ENCODE results near the gene FOXN1. TPM values are rescaled to one million over a fixed set of nuclear protein-coding genes. Genes with fewer than 3 reads are reported as not detected.

FOXN1 gene
- total and polyA plus RNA-seq, 2 donors (not counting 1 experiment from before 2014, with no cell fraction given) = not detected

GRCh38 chr17:28571361-28572122, 65.4 kb downstream of the FOXN1 start, which contains the start of gene PIGS:
Gene PIGS, minus strand, starts transcription at chr17:28571524. Its CDS starts 28 bp downstream, at chr17:28571496.
- H3K9ac ChIP-seq (ENCODE audit: insufficient read depth, low read length) = peak within 1 kb of the TSS; percentile 83
- DNase-seq (ENCODE audit: low read depth in 2 of 2) = peak; percentile 87 to 88
- peak within 1 kb of the TSS; percentile 69 for H2AFZ ChIP-seq (ENCODE audit: low read length)
- H3K36me3 ChIP-seq (ENCODE audit: control insufficient read depth, insufficient read depth, low read length) = peaks cover 5% of the 10 kb centered on the region
- H4K20me1 ChIP-seq (ENCODE audit: control insufficient read depth, extremely low read depth, insufficient read depth, low read length) = no peaks in the 10 kb centered on the region
- peak within 1 kb of the TSS; percentile 59 for H3K27ac ChIP-seq (ENCODE audit: insufficient read depth, low read length)
- H3K79me2 ChIP-seq (ENCODE audit: control insufficient read depth, insufficient read depth, low read length) = peaks cover 12% of the 10 kb centered on the region
- TF ChIP-seq CTCF (conservative IDR thresholded peaks at IDR 0.05 in 1 of 2, IDR thresholded peaks at IDR 0.05 in 1 of 2; ENCODE audit: low read depth in 1 of 2, low read length in 2 of 2) = no peak
- TF ChIP-seq EZH2 (IDR thresholded peaks at IDR 0.05; ENCODE audit: low read length, missing control alignments) = no peak
- no peaks in the 10 kb centered on the region for H3K4me1 ChIP-seq (ENCODE audit: control insufficient read depth, extremely low read depth, insufficient read depth, low read length)
- peak within 1 kb of the TSS; percentile 96 for H3K4me2 ChIP-seq (ENCODE audit: extremely low read depth, insufficient read depth, low read length)
- H3K9me3 ChIP-seq (ENCODE audit: control insufficient read depth, insufficient read depth, low read depth, low read length) = no peaks in the 10 kb centered on the region
- H3K27me3 ChIP-seq (ENCODE audit: control insufficient read depth, insufficient read depth, low read length) = no peaks in the 10 kb centered on the region
- H3K4me3 ChIP-seq (replicated peaks in 1 of 4; ENCODE audit: control extremely low read depth in 1 of 4, insufficient read depth in 1 of 4, low read depth in 3 of 4, low read length in 4 of 4) = peak within 1 kb of the TSS; percentile 80 to 94 (median 89)

GRCh38 chr17:28572259-28573039, 66.3 kb downstream of the FOXN1 start:
- DNase-seq (ENCODE audit: low read depth in 2 of 2) = no peak
- Histone ChIP-seq H3K4me1 (ENCODE audit: control insufficient read depth, extremely low read depth, insufficient read depth, low read length) (peaks cover 4% of the 10 kb centered on the region), H3K27ac (ENCODE audit: insufficient read depth, low read length) (no peak overlapping the region), H3K4me3 (replicated peaks in 1 of 4; ENCODE audit: control extremely low read depth in 1 of 4, insufficient read depth in 1 of 4, low read depth in 3 of 4, low read length in 4 of 4) (peak overlapping the region in 2 of 4 experiments; percentile 89), H3K27me3 (ENCODE audit: control insufficient read depth, insufficient read depth, low read length) (no peaks in the 10 kb centered on the region), H2AFZ (ENCODE audit: low read length) (no peak overlapping the region), H3K9ac (ENCODE audit: insufficient read depth, low read length) (no peak overlapping the region), H3K9me3 (ENCODE audit: control insufficient read depth, insufficient read depth, low read depth, low read length) (no peaks in the 10 kb centered on the region), H3K79me2 (ENCODE audit: control insufficient read depth, insufficient read depth, low read length) (peaks cover 12% of the 10 kb centered on the region), H4K20me1 (ENCODE audit: control insufficient read depth, extremely low read depth, insufficient read depth, low read length) (no peaks in the 10 kb centered on the region), H3K36me3 (ENCODE audit: control insufficient read depth, insufficient read depth, low read length) (peaks cover 5% of the 10 kb centered on the region), H3K4me2 (ENCODE audit: extremely low read depth, insufficient read depth, low read length) (no peak overlapping the region)
- no peak for TF ChIP-seq EZH2 (IDR thresholded peaks at IDR 0.05; ENCODE audit: low read length, missing control alignments)
- TF ChIP-seq CTCF (conservative IDR thresholded peaks at IDR 0.05 in 1 of 2, IDR thresholded peaks at IDR 0.05 in 1 of 2; ENCODE audit: low read depth in 1 of 2, low read length in 2 of 2) = no peak

- Histone ChIP-seq H3K4me2 (ENCODE audit: extremely low read depth, insufficient read depth, low read length) (no peak overlapping the region), H2AFZ (ENCODE audit: low read length) (no peak overlapping the region)
- no peak for DNase-seq (ENCODE audit: low read depth in 2 of 2)
Measured at GRCh38 chr17:28573040-28573380, 66.9 kb downstream of the FOXN1 start.

More at GRCh38 chr17:28573040-28573380, 66.9 kb downstream of the FOXN1 start:
- Histone ChIP-seq H3K9ac (ENCODE audit: insufficient read depth, low read length) (no peak overlapping the region), H3K9me3 (ENCODE audit: control insufficient read depth, insufficient read depth, low read depth, low read length) (no peaks in the 10 kb centered on the region), H3K4me3 (replicated peaks in 1 of 4; ENCODE audit: control extremely low read depth in 1 of 4, insufficient read depth in 1 of 4, low read depth in 3 of 4, low read length in 4 of 4) (no peak overlapping the region), H3K79me2 (ENCODE audit: control insufficient read depth, insufficient read depth, low read length) (peaks cover 12% of the 10 kb centered on the region), H3K36me3 (ENCODE audit: control insufficient read depth, insufficient read depth, low read length) (peaks cover 5% of the 10 kb centered on the region), H3K27me3 (ENCODE audit: control insufficient read depth, insufficient read depth, low read length) (no peaks in the 10 kb centered on the region), H3K4me1 (ENCODE audit: control insufficient read depth, extremely low read depth, insufficient read depth, low read length) (peaks cover 4% of the 10 kb centered on the region), H4K20me1 (ENCODE audit: control insufficient read depth, extremely low read depth, insufficient read depth, low read length) (no peaks in the 10 kb centered on the region), H3K27ac (ENCODE audit: insufficient read depth, low read length) (no peak overlapping the region)
- no peak for TF ChIP-seq EZH2 (IDR thresholded peaks at IDR 0.05; ENCODE audit: low read length, missing control alignments)
- no peak for TF ChIP-seq CTCF (conservative IDR thresholded peaks at IDR 0.05 in 1 of 2, IDR thresholded peaks at IDR 0.05 in 1 of 2; ENCODE audit: low read depth in 1 of 2, low read length in 2 of 2)

Measured in fibroblast of lung (primary cell).